Measurements from ENCODE around the gene FLG.

Gene FLG

DNA sequence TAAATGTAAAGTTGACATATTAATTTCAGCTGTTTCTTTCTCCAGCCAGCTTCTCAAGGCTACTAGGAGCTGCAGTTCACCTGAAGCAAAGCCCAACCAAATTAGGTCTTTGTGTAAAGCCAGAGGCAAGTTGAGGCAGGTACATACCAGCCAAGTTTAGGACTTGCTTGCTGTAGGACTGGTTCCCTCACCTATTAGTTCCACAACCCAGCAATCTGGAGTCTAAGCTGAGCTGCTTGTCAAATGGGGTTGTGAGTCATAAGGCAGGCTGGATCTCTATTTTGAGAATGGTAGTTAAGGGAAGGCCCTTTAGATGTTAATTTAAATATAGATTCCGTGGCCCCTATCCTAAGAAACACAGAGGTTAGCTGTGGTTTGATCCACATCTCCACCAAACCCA is 42.4 kb upstream of the FLG start:
- TF ChIP-seq, protein P1, sequence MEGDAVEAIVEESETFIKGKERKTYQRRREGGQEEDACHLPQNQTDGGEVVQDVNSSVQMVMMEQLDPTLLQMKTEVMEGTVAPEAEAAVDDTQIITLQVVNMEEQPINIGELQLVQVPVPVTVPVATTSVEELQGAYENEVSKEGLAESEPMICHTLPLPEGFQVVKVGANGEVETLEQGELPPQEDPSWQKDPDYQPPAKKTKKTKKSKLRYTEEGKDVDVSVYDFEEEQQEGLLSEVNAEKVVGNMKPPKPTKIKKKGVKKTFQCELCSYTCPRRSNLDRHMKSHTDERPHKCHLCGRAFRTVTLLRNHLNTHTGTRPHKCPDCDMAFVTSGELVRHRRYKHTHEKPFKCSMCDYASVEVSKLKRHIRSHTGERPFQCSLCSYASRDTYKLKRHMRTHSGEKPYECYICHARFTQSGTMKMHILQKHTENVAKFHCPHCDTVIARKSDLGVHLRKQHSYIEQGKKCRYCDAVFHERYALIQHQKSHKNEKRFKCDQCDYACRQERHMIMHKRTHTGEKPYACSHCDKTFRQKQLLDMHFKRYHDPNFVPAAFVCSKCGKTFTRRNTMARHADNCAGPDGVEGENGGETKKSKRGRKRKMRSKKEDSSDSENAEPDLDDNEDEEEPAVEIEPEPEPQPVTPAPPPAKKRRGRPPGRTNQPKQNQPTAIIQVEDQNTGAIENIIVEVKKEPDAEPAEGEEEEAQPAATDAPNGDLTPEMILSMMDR (IDR thresholded peaks at IDR 0.05; ENCODE audit: insufficient read depth, low read length) = no peak
- TF ChIP-seq, protein P2, sequence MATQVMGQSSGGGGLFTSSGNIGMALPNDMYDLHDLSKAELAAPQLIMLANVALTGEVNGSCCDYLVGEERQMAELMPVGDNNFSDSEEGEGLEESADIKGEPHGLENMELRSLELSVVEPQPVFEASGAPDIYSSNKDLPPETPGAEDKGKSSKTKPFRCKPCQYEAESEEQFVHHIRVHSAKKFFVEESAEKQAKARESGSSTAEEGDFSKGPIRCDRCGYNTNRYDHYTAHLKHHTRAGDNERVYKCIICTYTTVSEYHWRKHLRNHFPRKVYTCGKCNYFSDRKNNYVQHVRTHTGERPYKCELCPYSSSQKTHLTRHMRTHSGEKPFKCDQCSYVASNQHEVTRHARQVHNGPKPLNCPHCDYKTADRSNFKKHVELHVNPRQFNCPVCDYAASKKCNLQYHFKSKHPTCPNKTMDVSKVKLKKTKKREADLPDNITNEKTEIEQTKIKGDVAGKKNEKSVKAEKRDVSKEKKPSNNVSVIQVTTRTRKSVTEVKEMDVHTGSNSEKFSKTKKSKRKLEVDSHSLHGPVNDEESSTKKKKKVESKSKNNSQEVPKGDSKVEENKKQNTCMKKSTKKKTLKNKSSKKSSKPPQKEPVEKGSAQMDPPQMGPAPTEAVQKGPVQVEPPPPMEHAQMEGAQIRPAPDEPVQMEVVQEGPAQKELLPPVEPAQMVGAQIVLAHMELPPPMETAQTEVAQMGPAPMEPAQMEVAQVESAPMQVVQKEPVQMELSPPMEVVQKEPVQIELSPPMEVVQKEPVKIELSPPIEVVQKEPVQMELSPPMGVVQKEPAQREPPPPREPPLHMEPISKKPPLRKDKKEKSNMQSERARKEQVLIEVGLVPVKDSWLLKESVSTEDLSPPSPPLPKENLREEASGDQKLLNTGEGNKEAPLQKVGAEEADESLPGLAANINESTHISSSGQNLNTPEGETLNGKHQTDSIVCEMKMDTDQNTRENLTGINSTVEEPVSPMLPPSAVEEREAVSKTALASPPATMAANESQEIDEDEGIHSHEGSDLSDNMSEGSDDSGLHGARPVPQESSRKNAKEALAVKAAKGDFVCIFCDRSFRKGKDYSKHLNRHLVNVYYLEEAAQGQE (IDR thresholded peaks at IDR 0.05; ENCODE audit: insufficient replicate concordance, low read depth) = no peak
- no peak for TF ChIP-seq SPI1 (IDR thresholded peaks at IDR 0.05; ENCODE audit: borderline replicate concordance, low read depth)
- no peak for TF ChIP-seq POLR2AphosphoS5 (IDR thresholded peaks at IDR 0.05; ENCODE audit: low read depth)
- no peak for TF ChIP-seq GABPA (IDR thresholded peaks at IDR 0.05; ENCODE audit: low read depth)
- no peak overlapping the region for H3K4me3 ChIP-seq (replicated peaks; ENCODE audit: insufficient read depth, low read length)
- no peak for DNase-seq (ENCODE audit: low read depth in 1 of 2, low spot score in 1 of 2)
- no peaks in the 10 kb centered on the region for H3K27me3 ChIP-seq (ENCODE audit: insufficient read depth, poor library complexity, severe bottlenecking)
- no peak overlapping the region for H3K27ac ChIP-seq (replicated peaks)

DNA sequence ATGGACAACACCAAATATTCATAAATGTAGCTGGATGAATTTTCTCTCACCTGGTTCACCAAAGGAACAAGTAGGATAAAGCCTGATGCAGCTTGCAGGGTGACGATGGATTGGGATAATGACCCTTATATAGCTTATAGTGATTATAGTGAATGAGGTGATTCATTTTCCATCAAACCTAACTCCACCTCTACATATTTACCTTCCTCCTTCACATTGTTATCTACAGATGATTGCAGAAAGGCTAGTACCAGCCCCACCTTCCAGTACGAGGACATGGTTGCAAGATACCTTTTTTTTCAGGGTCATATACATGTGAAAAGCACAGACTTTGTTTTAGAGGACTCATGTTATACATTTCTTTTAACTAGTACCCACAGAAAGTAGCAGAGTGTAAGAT is 34.9 kb upstream of the FLG start, which contains the start of gene FLG2:
FLG2 (minus strand) TSS at position 101 of the 400 bp plus-strand sequence. CDS start 1,122 bp downstream, outside the sequence.
- Histone ChIP-seq H3K27me3 (ENCODE audit: insufficient read depth, poor library complexity, severe bottlenecking) (peaks cover 2% of the 10 kb centered on the region), H3K27ac (replicated peaks) (no peak within 1 kb of the TSS), H3K4me3 (replicated peaks; ENCODE audit: insufficient read depth, low read length) (no peak within 1 kb of the TSS)
- DNase-seq (ENCODE audit: low read depth in 1 of 2, low spot score in 1 of 2) = no peak
- no peak for TF ChIP-seq GABPA (IDR thresholded peaks at IDR 0.05; ENCODE audit: low read depth)
- TF ChIP-seq, protein P1 (IDR thresholded peaks at IDR 0.05; ENCODE audit: insufficient read depth, low read length) = no peak
- TF ChIP-seq, protein P2 (IDR thresholded peaks at IDR 0.05; ENCODE audit: insufficient replicate concordance, low read depth) = no peak
- TF ChIP-seq POLR2AphosphoS5 (IDR thresholded peaks at IDR 0.05; ENCODE audit: low read depth) = no peak
- no peak for TF ChIP-seq SPI1 (IDR thresholded peaks at IDR 0.05; ENCODE audit: borderline replicate concordance, low read depth)

DNA sequence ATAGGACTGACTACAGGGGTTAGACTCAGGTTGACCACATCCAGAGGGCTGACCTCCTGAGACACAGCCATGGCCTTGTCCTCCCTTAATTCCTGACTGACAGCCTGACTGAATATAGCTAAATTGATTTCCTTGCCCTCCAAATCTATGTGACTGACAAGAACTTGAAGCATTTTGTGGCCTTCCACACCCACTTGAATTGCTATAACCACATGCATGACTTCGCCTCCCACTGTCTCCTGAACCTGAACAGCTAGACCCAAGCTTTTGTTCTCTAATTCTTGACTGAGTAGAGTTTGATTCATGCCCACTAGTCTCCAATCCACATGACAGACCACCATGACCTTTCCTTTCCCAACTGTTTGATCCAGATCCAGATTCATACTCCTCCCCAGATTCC is 31.7 kb upstream of the FLG start:
- no peak for TF ChIP-seq SPI1 (IDR thresholded peaks at IDR 0.05; ENCODE audit: borderline replicate concordance, low read depth)
- TF ChIP-seq, protein P1 (IDR thresholded peaks at IDR 0.05; ENCODE audit: insufficient read depth, low read length) = no peak
- TF ChIP-seq GABPA (IDR thresholded peaks at IDR 0.05; ENCODE audit: low read depth) = no peak
- no peak for TF ChIP-seq POLR2AphosphoS5 (IDR thresholded peaks at IDR 0.05; ENCODE audit: low read depth)
- TF ChIP-seq, protein P2 (IDR thresholded peaks at IDR 0.05; ENCODE audit: insufficient replicate concordance, low read depth) = no peak
- Histone ChIP-seq H3K27me3 (ENCODE audit: insufficient read depth, poor library complexity, severe bottlenecking) (peaks cover 2% of the 10 kb centered on the region), H3K4me3 (replicated peaks; ENCODE audit: insufficient read depth, low read length) (no peak overlapping the region), H3K27ac (replicated peaks) (no peak overlapping the region)
- no peak for DNase-seq (ENCODE audit: low read depth in 1 of 2, low spot score in 1 of 2)

All from HL-60 (cell line).